ENCODE data around the gene C17orf75.

Gene C17orf75

GRCh38 chr17:32315171-32315570 lies 26.8 kb downstream of the C17orf75 start:
- Histone ChIP-seq H2BK15ac (ENCODE audit: low read depth, poor library complexity, severe bottlenecking) (no peak overlapping the region), H3K9ac (ENCODE audit: low read length) (no peak overlapping the region), H3K23ac (ENCODE audit: low read length in 2 of 2) (no peak overlapping the region), H3K14ac (ENCODE audit: low read length in 2 of 2) (no peak overlapping the region), H2AK5ac (ENCODE audit: low read length, severe bottlenecking) (no peak overlapping the region), H3K79me1 (replicated peaks; ENCODE audit: low read length, poor library complexity, severe bottlenecking) (no peaks in the 10 kb centered on the region), H2BK5ac (ENCODE audit: low read depth, low read length, poor library complexity, severe bottlenecking) (no peak overlapping the region), H3K9me3 (ENCODE audit: control insufficient read depth, low read length) (no peaks in the 10 kb centered on the region), H3K4me3 (ENCODE audit: insufficient read depth in 1 of 2, low read depth in 1 of 2, low read length in 2 of 2) (no peak overlapping the region), H3K27ac (ENCODE audit: low read length, poor library complexity, severe bottlenecking) (no peak overlapping the region), H3K4ac (ENCODE audit: low read depth in 1 of 2, low read length in 2 of 2) (no peak overlapping the region), H3K4me2 (ENCODE audit: low read length, poor library complexity, severe bottlenecking) (no peak overlapping the region), H3K27me3 (ENCODE audit: control insufficient read depth in 1 of 2, insufficient read depth in 1 of 2, low read length in 2 of 2) (peaks cover 23 to 35% of the 10 kb centered on the region in 2 experiments), H2BK12ac (ENCODE audit: low read length in 2 of 2) (no peak overlapping the region), H3K36me3 (ENCODE audit: control insufficient read depth in 1 of 2, insufficient read depth in 2 of 2, low read depth in 1 of 2, low read length in 2 of 2) (no peaks in the 10 kb centered on the region), H4K8ac (ENCODE audit: low read length) (no peak overlapping the region), H2BK120ac (ENCODE audit: low read depth, low read length) (no peak overlapping the region), H4K91ac (ENCODE audit: low read length) (no peak overlapping the region), H3K4me1 (ENCODE audit: control insufficient read depth, insufficient read depth, low read depth, low read length) (peaks cover 2% of the 10 kb centered on the region), H3K18ac (ENCODE audit: low read depth in 1 of 2, low read length in 2 of 2) (no peak overlapping the region), H2AFZ (ENCODE audit: low read depth, low read length) (no peak overlapping the region)
- WGBS: 84% methylated on average over 8 of the region's 8 CpGs
- no peak for DNase-seq

- no peak overlapping the region for H2BK15ac ChIP-seq (ENCODE audit: low read depth, poor library complexity, severe bottlenecking)
- DNase-seq: no peak
- peaks cover 2% of the 10 kb centered on the region for H3K4me1 ChIP-seq (ENCODE audit: control insufficient read depth, insufficient read depth, low read depth, low read length)
- H3K9ac ChIP-seq (ENCODE audit: low read length): no peak overlapping the region
- H2BK120ac ChIP-seq (ENCODE audit: low read depth, low read length): no peak overlapping the region
- no peak overlapping the region for H4K8ac ChIP-seq (ENCODE audit: low read length)
- H3K4me2 ChIP-seq (ENCODE audit: low read length, poor library complexity, severe bottlenecking): no peak overlapping the region
- H3K79me1 ChIP-seq (replicated peaks; ENCODE audit: low read length, poor library complexity, severe bottlenecking): no peaks in the 10 kb centered on the region
- peaks cover 23 to 36% of the 10 kb centered on the region in 2 experiments for H3K27me3 ChIP-seq (ENCODE audit: control insufficient read depth in 1 of 2, insufficient read depth in 1 of 2, low read length in 2 of 2)
- H3K27ac ChIP-seq (ENCODE audit: low read length, poor library complexity, severe bottlenecking): no peak overlapping the region
- H3K36me3 ChIP-seq (ENCODE audit: control insufficient read depth in 1 of 2, insufficient read depth in 2 of 2, low read depth in 1 of 2, low read length in 2 of 2): no peaks in the 10 kb centered on the region
- no peak overlapping the region for H3K23ac ChIP-seq (ENCODE audit: low read length in 2 of 2)
- no peak overlapping the region for H2BK12ac ChIP-seq (ENCODE audit: low read length in 2 of 2)
- H4K91ac ChIP-seq (ENCODE audit: low read length): no peak overlapping the region
- H3K9me3 ChIP-seq (ENCODE audit: control insufficient read depth, low read length): no peaks in the 10 kb centered on the region
- no peak overlapping the region for H2AFZ ChIP-seq (ENCODE audit: low read depth, low read length)
- H3K4me3 ChIP-seq (ENCODE audit: insufficient read depth in 1 of 2, low read depth in 1 of 2, low read length in 2 of 2): no peak overlapping the region
- H3K14ac ChIP-seq (ENCODE audit: low read length in 2 of 2): no peak overlapping the region
- 94% methylated on average over 9 of the region's 9 CpGs for whole genome bisulfite sequencing
- H2AK5ac ChIP-seq (ENCODE audit: low read length, severe bottlenecking): no peak overlapping the region
- no peak overlapping the region for H3K18ac ChIP-seq (ENCODE audit: low read depth in 1 of 2, low read length in 2 of 2)
- H3K4ac ChIP-seq (ENCODE audit: low read depth in 1 of 2, low read length in 2 of 2): no peak overlapping the region
- no peak overlapping the region for H2BK5ac ChIP-seq (ENCODE audit: low read depth, low read length, poor library complexity, severe bottlenecking)
Measured at GRCh38 chr17:32314636-32315035, 27.3 kb downstream of the C17orf75 start.

- DNase-seq: no peak
- Histone ChIP-seq H3K4me1 (ENCODE audit: control insufficient read depth, insufficient read depth, low read depth, low read length) (peaks cover 2% of the 10 kb centered on the region), H2BK120ac (ENCODE audit: low read depth, low read length) (no peak overlapping the region), H2BK15ac (ENCODE audit: low read depth, poor library complexity, severe bottlenecking) (no peak overlapping the region), H3K27me3 (ENCODE audit: control insufficient read depth in 1 of 2, insufficient read depth in 1 of 2, low read length in 2 of 2) (peaks cover 44 to 46% of the 10 kb centered on the region in 2 experiments), H3K9ac (ENCODE audit: low read length) (peak overlapping the region; percentile 64), H3K79me1 (replicated peaks; ENCODE audit: low read length, poor library complexity, severe bottlenecking) (no peaks in the 10 kb centered on the region), H3K27ac (ENCODE audit: low read length, poor library complexity, severe bottlenecking) (no peak overlapping the region), H3K14ac (ENCODE audit: low read length in 2 of 2) (no peak overlapping the region), H2AK5ac (ENCODE audit: low read length, severe bottlenecking) (no peak overlapping the region), H2BK12ac (ENCODE audit: low read length in 2 of 2) (no peak overlapping the region), H3K4me3 (ENCODE audit: insufficient read depth in 1 of 2, low read depth in 1 of 2, low read length in 2 of 2) (peak overlapping the region in 1 of 2 experiments; percentile 68), H3K4me2 (ENCODE audit: low read length, poor library complexity, severe bottlenecking) (peak overlapping the region; percentile 24), H4K91ac (ENCODE audit: low read length) (no peak overlapping the region), H3K23ac (ENCODE audit: low read length in 2 of 2) (no peak overlapping the region), H2AFZ (ENCODE audit: low read depth, low read length) (no peak overlapping the region), H4K8ac (ENCODE audit: low read length) (no peak overlapping the region), H3K18ac (ENCODE audit: low read depth in 1 of 2, low read length in 2 of 2) (no peak overlapping the region), H3K4ac (ENCODE audit: low read depth in 1 of 2, low read length in 2 of 2) (no peak overlapping the region), H2BK5ac (ENCODE audit: low read depth, low read length, poor library complexity, severe bottlenecking) (no peak overlapping the region), H3K9me3 (ENCODE audit: control insufficient read depth, low read length) (no peaks in the 10 kb centered on the region), H3K36me3 (ENCODE audit: control insufficient read depth in 1 of 2, insufficient read depth in 2 of 2, low read depth in 1 of 2, low read length in 2 of 2) (no peaks in the 10 kb centered on the region)
- 19% methylated on average over 9 of the region's 9 CpGs for WGBS
Measured at GRCh38 chr17:32311028-32311536, 30.9 kb downstream of the C17orf75 start.

- no peak overlapping the region for H3K4ac ChIP-seq (ENCODE audit: low read depth in 1 of 2, low read length in 2 of 2)
- peaks cover 2% of the 10 kb centered on the region for H3K4me1 ChIP-seq (ENCODE audit: control insufficient read depth, insufficient read depth, low read depth, low read length)
- H2AK5ac ChIP-seq (ENCODE audit: low read length, severe bottlenecking): no peak overlapping the region
- peaks cover 40 to 47% of the 10 kb centered on the region in 2 experiments for H3K27me3 ChIP-seq (ENCODE audit: control insufficient read depth in 1 of 2, insufficient read depth in 1 of 2, low read length in 2 of 2)
- H2AFZ ChIP-seq (ENCODE audit: low read depth, low read length): no peak overlapping the region
- no peak overlapping the region for H3K23ac ChIP-seq (ENCODE audit: low read length in 2 of 2)
- no peak overlapping the region for H2BK120ac ChIP-seq (ENCODE audit: low read depth, low read length)
- H3K9ac ChIP-seq (ENCODE audit: low read length): no peak overlapping the region
- no peak overlapping the region for H2BK5ac ChIP-seq (ENCODE audit: low read depth, low read length, poor library complexity, severe bottlenecking)
- H3K36me3 ChIP-seq (ENCODE audit: control insufficient read depth in 1 of 2, insufficient read depth in 2 of 2, low read depth in 1 of 2, low read length in 2 of 2): no peaks in the 10 kb centered on the region
- no peak overlapping the region for H3K4me3 ChIP-seq (ENCODE audit: insufficient read depth in 1 of 2, low read depth in 1 of 2, low read length in 2 of 2)
- H3K14ac ChIP-seq (ENCODE audit: low read length in 2 of 2): no peak overlapping the region
- no peak overlapping the region for H3K18ac ChIP-seq (ENCODE audit: low read depth in 1 of 2, low read length in 2 of 2)
- H4K91ac ChIP-seq (ENCODE audit: low read length): no peak overlapping the region
- no peak overlapping the region for H2BK15ac ChIP-seq (ENCODE audit: low read depth, poor library complexity, severe bottlenecking)
- H3K79me1 ChIP-seq (replicated peaks; ENCODE audit: low read length, poor library complexity, severe bottlenecking): no peaks in the 10 kb centered on the region
- H3K9me3 ChIP-seq (ENCODE audit: control insufficient read depth, low read length): no peaks in the 10 kb centered on the region
- H4K8ac ChIP-seq (ENCODE audit: low read length): no peak overlapping the region
- no peak for DNase-seq
- 63% methylated on average over 1 of the region's 4 CpGs for WGBS
- no peak overlapping the region for H3K4me2 ChIP-seq (ENCODE audit: low read length, poor library complexity, severe bottlenecking)
- H2BK12ac ChIP-seq (ENCODE audit: low read length in 2 of 2): no peak overlapping the region
- no peak overlapping the region for H3K27ac ChIP-seq (ENCODE audit: low read length, poor library complexity, severe bottlenecking)
Measured at GRCh38 chr17:32307658-32308057, 34.3 kb downstream of the C17orf75 start.
